Skin of body (tissue), 2 donors: Measurements from ENCODE around the gene FAM120B. TPM values are rescaled to one million over a fixed set of nuclear protein-coding genes. Genes with fewer than 3 reads are reported as not detected.

ENCODE experiments used
- DNase-seq: peaks from one replicate; lab custom pipeline; 2025; lab: John Stamatoyannopoulos, UW
- total RNA-seq: library from RNA; depleted of rRNA; stranded (reverse); fragments of >200 nt; gene quantifications from one replicate; pipeline ENCODE4 v1.2.3, GENCODE V29; 2014

The FAM120B gene
- total RNA-seq, 1 donor from 2014 or later, result 19.2 TPM

GRCh38 chr6:170442596-170442995, 136.0 kb downstream of the FAM120B start:
- no peak for DNase-seq

- DNase-seq, result no peak
Measured at GRCh38 chr6:170443151-170443662, 136.6 kb downstream of the FAM120B start.

- DNase-seq, result no peak
Measured at GRCh38 chr6:170444056-170444591, 137.6 kb downstream of the FAM120B start.

- no peak for DNase-seq
Measured at GRCh38 chr6:170444811-170445211, 138.3 kb downstream of the FAM120B start.

GRCh38 chr6:170445487-170445886, 138.9 kb downstream of the FAM120B start:
- no peak for DNase-seq

- no peak for DNase-seq
Measured at GRCh38 chr6:170445971-170446370, 139.4 kb downstream of the FAM120B start.

- no peak for DNase-seq
Measured at GRCh38 chr6:170446841-170447560, 140.4 kb downstream of the FAM120B start.

GRCh38 chr6:170447561-170447930, 141.0 kb downstream of the FAM120B start:
- no peak for DNase-seq

- DNase-seq, result no peak
Measured at GRCh38 chr6:170448317-170448716, 141.8 kb downstream of the FAM120B start.

- no peak for DNase-seq
Measured at GRCh38 chr6:170448751-170449630, 142.4 kb downstream of the FAM120B start.

GRCh38 chr6:170449835-170450753, 143.5 kb downstream of the FAM120B start:
- no peak for DNase-seq

- no peak for DNase-seq
Measured at GRCh38 chr6:170450916-170451761, 144.6 kb downstream of the FAM120B start.

- DNase-seq, result no peak
Measured at GRCh38 chr6:170451762-170452651, 145.4 kb downstream of the FAM120B start.

GRCh38 chr6:170452767-170453545, 146.4 kb downstream of the FAM120B start:
- DNase-seq, result no peak

- no peak for DNase-seq
Measured at GRCh38 chr6:170453586-170454511, 147.3 kb downstream of the FAM120B start.

- DNase-seq, result no peak
Measured at GRCh38 chr6:170454512-170455285, 148.1 kb downstream of the FAM120B start.
